AG10803 (cell line): ENCODE data around the gene RAB37.

Experiments used
- DNase-seq: peaks from one replicate; pipeline ENCODE4 v3.0.0; 2010; ENCODE audit warnings: low read depth
- H3K4me3 ChIP-seq: 2 replicates; pipeline ENCODE4 v1.5.1; 2011; ENCODE audit warnings: mild to moderate bottlenecking, low read length, control low read depth
- CTCF ChIP-seq: conservative IDR thresholded peaks from 2 replicates; pipeline ENCODE4 v1.5.1; 2011; ENCODE audit warnings: mild to moderate bottlenecking, low read length, control low read depth, inconsistent platforms

Gene RAB37

GRCh38 chr17:74749279-74750038 is 12.4 kb downstream of the RAB37 start:
- H3K4me3 ChIP-seq, result peak overlapping the region; percentile 79
- DNase-seq, result no peak
- no peak for TF ChIP-seq CTCF

- peak overlapping the region; percentile 79 for H3K4me3 ChIP-seq
- TF ChIP-seq CTCF, result no peak
- no peak for DNase-seq
These were observed 12.9 kb downstream of the RAB37 start for GRCh38 chr17:74750039-74750326.

- TF ChIP-seq CTCF, result no peak
- DNase-seq, result no peak
- H3K4me3 ChIP-seq, result peak overlapping the region; percentile 79
These were observed 13.4 kb downstream of the RAB37 start for GRCh38 chr17:74750327-74751069.

- no peak for TF ChIP-seq CTCF
- H3K4me3 ChIP-seq, result no peak overlapping the region
- DNase-seq, result no peak
These were observed 15.4 kb downstream of the RAB37 start for GRCh38 chr17:74752415-74752814.

GRCh38 chr17:74752822-74753401 is 15.9 kb downstream of the RAB37 start:
- no peak for DNase-seq
- H3K4me3 ChIP-seq, result no peak overlapping the region
- no peak for TF ChIP-seq CTCF

GRCh38 chr17:74754832-74755231 is 17.8 kb downstream of the RAB37 start:
- DNase-seq, result no peak
- no peak for TF ChIP-seq CTCF
- H3K4me3 ChIP-seq, result no peak overlapping the region

- no peak for TF ChIP-seq CTCF
- DNase-seq, result no peak
- H3K4me3 ChIP-seq, result no peak overlapping the region
These were observed 18.5 kb downstream of the RAB37 start for GRCh38 chr17:74755533-74755932.
